Measurements from ENCODE around the gene ZNF534. TPM values are rescaled to one million over a fixed set of nuclear protein-coding genes. Genes with fewer than 3 reads are reported as not detected.
"Not testable (repeated sequence)": the region's sequence is repeated elsewhere in the genome, so short reads cannot be mapped to it uniquely, and the experiment has no call there.

The ZNF534 gene
- total RNA-seq, 1 donor from 2014 or later, result not detected

- no peak for TF ChIP-seq CTCF (IDR thresholded peaks at IDR 0.05; ENCODE audit: unreplicated experiment)
- Mint-ChIP-seq H3K4me1 (peaks cover 3% of the 10 kb centered on the region), H3K27me3 (ENCODE audit: low read depth) (peaks cover 19% of the 10 kb centered on the region), H3K4me3 (peak overlapping the region; percentile 70), H3K27ac (peak overlapping the region; percentile 69), H3K9me3 (peaks cover 7% of the 10 kb centered on the region), H3K36me3 (no peaks in the 10 kb centered on the region)
- peak; percentile 53 to 61 for DNase-seq (ENCODE audit: low spot score in 2 of 2, unreplicated experiment in 2 of 2)
Observed at GRCh38 chr19:52492201-52492993, 63.4 kb downstream of the ZNF534 start.

GRCh38 chr19:52492994-52493470 is 64.1 kb downstream of the ZNF534 start:
- no peaks in the 10 kb centered on the region for H3K36me3 Mint-ChIP-seq
- H3K4me3 Mint-ChIP-seq, result peak overlapping the region; percentile 70
- peaks cover 3% of the 10 kb centered on the region for H3K4me1 Mint-ChIP-seq
- H3K27me3 Mint-ChIP-seq (ENCODE audit: low read depth), result peaks cover 19% of the 10 kb centered on the region
- H3K27ac Mint-ChIP-seq, result peak overlapping the region; percentile 69
- peak; percentile 31 to 64 for DNase-seq (ENCODE audit: low spot score in 2 of 2, unreplicated experiment in 2 of 2)
- no peak for TF ChIP-seq CTCF (IDR thresholded peaks at IDR 0.05; ENCODE audit: unreplicated experiment)
- peaks cover 7% of the 10 kb centered on the region for H3K9me3 Mint-ChIP-seq

DNA sequence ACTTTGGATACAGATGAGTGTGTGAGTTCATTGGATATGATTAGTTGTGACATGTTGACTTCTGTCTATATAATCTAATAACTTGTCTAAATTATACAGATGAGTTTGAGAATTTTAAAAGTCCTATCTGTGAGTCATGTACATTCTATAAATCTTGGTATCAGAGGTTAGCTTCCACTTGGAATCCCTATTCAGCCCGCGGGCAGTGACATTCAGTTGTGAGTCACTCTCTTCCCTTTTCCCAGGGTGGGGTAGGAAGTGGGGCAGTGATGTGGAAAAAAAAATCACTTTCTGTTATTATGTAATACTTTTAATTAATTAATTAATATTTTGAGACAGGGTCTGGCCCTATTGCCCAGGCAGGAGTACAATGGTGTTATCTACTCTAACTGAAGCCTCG is 65.6 kb downstream of the ZNF534 start:
- no peak for TF ChIP-seq CTCF (IDR thresholded peaks at IDR 0.05; ENCODE audit: unreplicated experiment)
- peaks cover 19% of the 10 kb centered on the region for H3K27me3 Mint-ChIP-seq (ENCODE audit: low read depth)
- no peak for DNase-seq (ENCODE audit: low spot score in 2 of 2, unreplicated experiment in 2 of 2)
- H3K27ac Mint-ChIP-seq, result no peak overlapping the region
- peaks cover 3% of the 10 kb centered on the region for H3K4me1 Mint-ChIP-seq
- H3K36me3 Mint-ChIP-seq, result no peaks in the 10 kb centered on the region
- H3K4me3 Mint-ChIP-seq, result no peak overlapping the region
- peaks cover 4% of the 10 kb centered on the region for H3K9me3 Mint-ChIP-seq

DNA sequence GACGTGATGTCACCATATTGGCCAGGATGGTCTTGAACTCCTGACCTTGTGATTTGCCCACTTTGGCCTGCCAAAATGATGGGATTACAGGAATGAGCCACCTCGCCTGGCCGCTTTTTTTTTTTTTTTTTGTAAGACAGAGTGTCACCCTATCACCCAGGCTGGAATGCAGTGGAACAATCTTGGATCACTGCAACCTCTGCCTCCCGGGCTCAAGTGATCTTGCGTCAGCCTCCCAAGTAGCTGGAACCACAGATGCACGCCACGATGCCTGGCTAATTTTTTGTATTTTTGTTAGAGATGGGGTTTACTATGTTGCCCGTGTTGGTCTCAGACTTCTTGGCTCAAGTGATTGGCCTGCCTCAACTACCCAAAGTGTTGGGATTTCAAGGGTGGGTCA is 69.6 kb downstream of the ZNF534 start:
- no peak overlapping the region for H3K4me3 Mint-ChIP-seq
- no peak overlapping the region for H3K27ac Mint-ChIP-seq
- no peaks in the 10 kb centered on the region for H3K36me3 Mint-ChIP-seq
- H3K27me3 Mint-ChIP-seq (ENCODE audit: low read depth), result peaks cover 10% of the 10 kb centered on the region
- H3K9me3 Mint-ChIP-seq, result no peaks in the 10 kb centered on the region
- no peaks in the 10 kb centered on the region for H3K4me1 Mint-ChIP-seq
- no peak for TF ChIP-seq CTCF (IDR thresholded peaks at IDR 0.05; ENCODE audit: unreplicated experiment)
- no peak for DNase-seq (ENCODE audit: low spot score in 2 of 2, unreplicated experiment in 2 of 2)

- H3K27ac Mint-ChIP-seq; H3K36me3 Mint-ChIP-seq; H3K4me1 Mint-ChIP-seq; H3K27me3 Mint-ChIP-seq (ENCODE audit: low read depth); H3K9me3 Mint-ChIP-seq; DNase-seq (ENCODE audit: low spot score in 2 of 2, unreplicated experiment in 2 of 2); H3K4me3 Mint-ChIP-seq: not testable (repeated sequence)
Observed at GRCh38 chr19:52500474-52500873, 71.5 kb downstream of the ZNF534 start.

- not testable (repeated sequence) for DNase-seq (ENCODE audit: low spot score in 2 of 2, unreplicated experiment in 2 of 2); H3K27me3 Mint-ChIP-seq (ENCODE audit: low read depth); H3K9me3 Mint-ChIP-seq; H3K36me3 Mint-ChIP-seq; H3K27ac Mint-ChIP-seq; H3K4me1 Mint-ChIP-seq; H3K4me3 Mint-ChIP-seq
Observed at GRCh38 chr19:52500991-52501390, 72.0 kb downstream of the ZNF534 start.

Other genes starting within 250 kb of the ZNF534 start
- gene PPP2R1A, start 239.1 kb upstream of the ZNF534 start, total RNA-seq, result 308 to 331 TPM (median 314 TPM) in 3 replicates
- 26.2 to 28.8 TPM (median 26.9 TPM) in 3 replicates for gene ZNF766, start 159.6 kb upstream of the ZNF534 start, total RNA-seq
- 16.3 to 18.0 TPM (median 18.0 TPM) in 3 replicates for gene ZNF480, start 132.0 kb upstream of the ZNF534 start, total RNA-seq
- 14.2 to 16.0 TPM (median 14.2 TPM) in 3 replicates for gene ZNF610, start 92.9 kb upstream of the ZNF534 start, total RNA-seq
- 17.4 to 18.7 TPM (median 18.7 TPM) in 3 replicates for gene ZNF880, start 59.2 kb upstream of the ZNF534 start, total RNA-seq
- gene ZNF528, start 31.3 kb upstream of the ZNF534 start, total RNA-seq, result 10.8 to 12.7 TPM (median 11.8 TPM) in 3 replicates
- gene ZNF578, start 24.4 kb downstream of the ZNF534 start, total RNA-seq, result 0.34 to 0.69 TPM (median 0.56 TPM) in 3 replicates
- 35.8 to 37.5 TPM (median 36.7 TPM) in 3 replicates for gene ZNF808, start 98.5 kb downstream of the ZNF534 start, total RNA-seq
- 26.3 TPM in 3 replicates for gene ZNF701, start 141.1 kb downstream of the ZNF534 start, total RNA-seq
- gene ZNF83, start 209.2 kb downstream of the ZNF534 start, total RNA-seq, result 143 to 152 TPM (median 145 TPM) in 3 replicates